Breast epithelium (tissue), 3 donors: ENCODE data around the gene THRSP.

Source experiments
- POLR2A ChIP-seq: fragments of 450-650 bp; IDR thresholded peaks from one replicate; pipeline ENCODE4 v1.6.1; 2016; ENCODE audit warnings: antibody characterized with exemption, mild to moderate bottlenecking, moderate library complexity
- POLR2AphosphoS5 ChIP-seq, 3 donors: sonication (generic); formaldehyde crosslinking; IDR thresholded peaks; one replicate each; pipeline ENCODE4 v1.6.1; 2017; ENCODE audit warnings: antibody characterized with exemption in 3 of 3
- TF ChIP-seq, protein P1 (sequence below), 3 donors: fragments of 450-650 bp; IDR thresholded peaks; one replicate each; pipeline ENCODE4 v1.5.1; 2016 to 2017; ENCODE audit warnings: antibody characterized with exemption in 3 of 3, mild to moderate bottlenecking in 3 of 3, moderate library complexity in 3 of 3

DNA sequence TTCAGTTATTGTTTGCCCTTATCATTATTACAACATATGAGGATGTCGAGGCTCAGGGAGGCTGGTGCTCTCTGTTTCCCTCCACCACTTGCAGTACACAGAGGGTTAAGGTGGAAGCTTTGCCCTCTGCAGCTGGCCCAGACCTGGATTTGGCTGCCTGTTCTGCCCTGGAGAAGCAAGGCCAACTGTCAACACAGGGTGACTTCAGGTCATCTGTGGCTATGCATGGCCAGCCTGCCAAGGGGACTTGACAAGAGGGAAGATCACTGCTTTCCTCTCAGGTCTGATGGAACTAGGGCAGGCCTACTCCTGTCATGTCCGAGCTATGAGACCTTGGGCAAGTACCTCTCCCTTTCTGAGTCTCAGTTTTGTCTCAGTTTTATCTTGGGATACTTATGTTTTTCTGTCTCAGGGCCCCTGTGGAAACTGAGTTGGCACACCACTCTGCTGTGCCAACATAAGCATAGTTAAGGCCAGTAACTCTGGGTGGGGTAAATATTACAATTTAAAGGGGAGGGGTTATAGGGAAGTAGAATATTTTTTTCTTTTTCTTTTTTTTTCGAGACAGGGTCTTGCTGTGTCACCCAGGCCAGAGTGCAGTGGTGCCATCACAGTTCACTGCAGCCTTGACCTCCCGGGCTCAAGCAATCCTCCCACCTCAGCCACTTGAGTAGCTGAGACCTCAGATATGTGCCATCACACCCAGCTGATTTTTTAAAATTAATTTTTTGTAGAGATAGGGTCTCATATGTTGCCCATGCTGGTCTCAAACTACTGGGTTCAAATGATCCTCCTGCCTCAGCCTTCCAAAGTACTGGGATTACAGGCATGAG lies 2.4 kb upstream of the THRSP start:
- TF ChIP-seq, protein P1, sequence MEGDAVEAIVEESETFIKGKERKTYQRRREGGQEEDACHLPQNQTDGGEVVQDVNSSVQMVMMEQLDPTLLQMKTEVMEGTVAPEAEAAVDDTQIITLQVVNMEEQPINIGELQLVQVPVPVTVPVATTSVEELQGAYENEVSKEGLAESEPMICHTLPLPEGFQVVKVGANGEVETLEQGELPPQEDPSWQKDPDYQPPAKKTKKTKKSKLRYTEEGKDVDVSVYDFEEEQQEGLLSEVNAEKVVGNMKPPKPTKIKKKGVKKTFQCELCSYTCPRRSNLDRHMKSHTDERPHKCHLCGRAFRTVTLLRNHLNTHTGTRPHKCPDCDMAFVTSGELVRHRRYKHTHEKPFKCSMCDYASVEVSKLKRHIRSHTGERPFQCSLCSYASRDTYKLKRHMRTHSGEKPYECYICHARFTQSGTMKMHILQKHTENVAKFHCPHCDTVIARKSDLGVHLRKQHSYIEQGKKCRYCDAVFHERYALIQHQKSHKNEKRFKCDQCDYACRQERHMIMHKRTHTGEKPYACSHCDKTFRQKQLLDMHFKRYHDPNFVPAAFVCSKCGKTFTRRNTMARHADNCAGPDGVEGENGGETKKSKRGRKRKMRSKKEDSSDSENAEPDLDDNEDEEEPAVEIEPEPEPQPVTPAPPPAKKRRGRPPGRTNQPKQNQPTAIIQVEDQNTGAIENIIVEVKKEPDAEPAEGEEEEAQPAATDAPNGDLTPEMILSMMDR (IDR thresholded peaks at IDR 0.05) = no peak
- TF ChIP-seq POLR2AphosphoS5 (IDR thresholded peaks at IDR 0.05) (no peak), POLR2A (no peak)
